NOMO-1 (cell line): ENCODE data around the gene GIGYF2.
"Not testable (repeated sequence)": the region's sequence is repeated elsewhere in the genome, so short reads cannot be mapped to it uniquely, and the experiment has no call there.

Source experiments
- DNase-seq, 2 experiments: peaks; one replicate each; lab custom pipeline; 2025; ENCODE audit not compliant: unreplicated experiment in 2 of 2; lab: John Stamatoyannopoulos, UW

GIGYF2 gene, protein sequence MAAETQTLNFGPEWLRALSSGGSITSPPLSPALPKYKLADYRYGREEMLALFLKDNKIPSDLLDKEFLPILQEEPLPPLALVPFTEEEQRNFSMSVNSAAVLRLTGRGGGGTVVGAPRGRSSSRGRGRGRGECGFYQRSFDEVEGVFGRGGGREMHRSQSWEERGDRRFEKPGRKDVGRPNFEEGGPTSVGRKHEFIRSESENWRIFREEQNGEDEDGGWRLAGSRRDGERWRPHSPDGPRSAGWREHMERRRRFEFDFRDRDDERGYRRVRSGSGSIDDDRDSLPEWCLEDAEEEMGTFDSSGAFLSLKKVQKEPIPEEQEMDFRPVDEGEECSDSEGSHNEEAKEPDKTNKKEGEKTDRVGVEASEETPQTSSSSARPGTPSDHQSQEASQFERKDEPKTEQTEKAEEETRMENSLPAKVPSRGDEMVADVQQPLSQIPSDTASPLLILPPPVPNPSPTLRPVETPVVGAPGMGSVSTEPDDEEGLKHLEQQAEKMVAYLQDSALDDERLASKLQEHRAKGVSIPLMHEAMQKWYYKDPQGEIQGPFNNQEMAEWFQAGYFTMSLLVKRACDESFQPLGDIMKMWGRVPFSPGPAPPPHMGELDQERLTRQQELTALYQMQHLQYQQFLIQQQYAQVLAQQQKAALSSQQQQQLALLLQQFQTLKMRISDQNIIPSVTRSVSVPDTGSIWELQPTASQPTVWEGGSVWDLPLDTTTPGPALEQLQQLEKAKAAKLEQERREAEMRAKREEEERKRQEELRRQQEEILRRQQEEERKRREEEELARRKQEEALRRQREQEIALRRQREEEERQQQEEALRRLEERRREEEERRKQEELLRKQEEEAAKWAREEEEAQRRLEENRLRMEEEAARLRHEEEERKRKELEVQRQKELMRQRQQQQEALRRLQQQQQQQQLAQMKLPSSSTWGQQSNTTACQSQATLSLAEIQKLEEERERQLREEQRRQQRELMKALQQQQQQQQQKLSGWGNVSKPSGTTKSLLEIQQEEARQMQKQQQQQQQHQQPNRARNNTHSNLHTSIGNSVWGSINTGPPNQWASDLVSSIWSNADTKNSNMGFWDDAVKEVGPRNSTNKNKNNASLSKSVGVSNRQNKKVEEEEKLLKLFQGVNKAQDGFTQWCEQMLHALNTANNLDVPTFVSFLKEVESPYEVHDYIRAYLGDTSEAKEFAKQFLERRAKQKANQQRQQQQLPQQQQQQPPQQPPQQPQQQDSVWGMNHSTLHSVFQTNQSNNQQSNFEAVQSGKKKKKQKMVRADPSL (N-terminal part only)

GRCh38 chr2:232697059-232697806 lies at the start of gene GIGYF2:
Gene GIGYF2, plus strand, starts transcription at chr2:232697331. Its CDS starts 37,867 bp downstream, at chr2:232735198.
- peak; percentile 81 to 97 for DNase-seq

DNA sequence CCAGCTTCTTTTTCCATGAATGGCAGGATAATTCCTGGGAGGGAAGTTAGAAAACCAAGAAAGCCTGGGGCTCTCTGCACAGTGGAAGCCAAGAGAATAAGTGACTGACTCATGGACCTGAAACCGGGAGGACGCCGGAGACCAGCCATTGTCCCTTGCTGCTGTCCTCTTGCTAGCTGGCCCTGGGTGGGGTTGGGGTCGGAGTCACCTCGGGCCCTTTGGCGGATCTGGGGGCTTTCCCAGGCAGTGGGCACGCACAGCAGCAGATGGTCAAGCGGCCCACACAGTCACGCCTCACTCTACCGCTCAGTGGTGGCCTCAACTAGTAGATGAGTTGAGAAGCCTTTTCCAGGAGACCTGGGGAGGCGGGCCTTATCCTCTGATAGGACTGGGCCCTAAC lies 48.1 kb upstream of the GIGYF2 start:
- no peak for DNase-seq

DNA sequence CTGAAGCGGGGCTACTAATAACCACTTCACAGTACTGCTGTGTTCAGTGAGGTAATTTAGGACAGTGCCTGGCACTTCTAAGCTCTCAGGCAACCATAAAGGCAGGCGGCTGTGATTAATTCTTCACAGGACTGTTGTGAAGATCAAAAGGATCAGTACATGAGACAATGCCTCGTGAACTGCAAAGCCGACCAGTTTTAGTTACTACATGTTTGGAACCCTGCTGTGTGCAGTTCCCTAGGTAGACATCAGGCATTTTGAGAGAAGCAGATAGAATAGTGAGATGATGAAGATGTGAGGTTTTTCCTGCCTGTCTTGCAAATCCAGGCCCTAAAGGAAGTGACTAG lies 44.7 kb upstream of the GIGYF2 start:
- no peak for DNase-seq

DNA sequence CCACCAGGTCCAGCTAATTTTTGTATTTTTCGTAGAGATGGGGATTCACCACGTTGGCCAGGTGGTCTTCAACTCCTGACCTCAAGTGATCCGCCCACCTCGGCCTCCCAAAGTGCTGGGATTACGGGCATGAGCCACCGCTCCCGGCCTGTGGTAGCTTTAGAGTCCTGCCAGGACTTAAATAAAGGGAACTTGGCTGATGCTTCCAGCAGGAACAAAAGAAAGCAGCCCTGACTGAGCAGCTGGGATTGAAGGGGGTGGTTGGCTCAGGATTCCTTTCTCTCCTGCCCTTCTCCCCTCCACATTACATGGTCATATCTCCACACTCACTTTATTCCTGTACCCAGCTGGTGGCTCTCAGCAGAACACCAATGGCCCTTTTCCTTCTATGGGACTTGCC lies 43.7 kb upstream of the GIGYF2 start:
- DNase-seq = no peak

- DNase-seq = no peak
Observed at GRCh38 chr2:232655392-232655791, 41.7 kb upstream of the GIGYF2 start.

DNA sequence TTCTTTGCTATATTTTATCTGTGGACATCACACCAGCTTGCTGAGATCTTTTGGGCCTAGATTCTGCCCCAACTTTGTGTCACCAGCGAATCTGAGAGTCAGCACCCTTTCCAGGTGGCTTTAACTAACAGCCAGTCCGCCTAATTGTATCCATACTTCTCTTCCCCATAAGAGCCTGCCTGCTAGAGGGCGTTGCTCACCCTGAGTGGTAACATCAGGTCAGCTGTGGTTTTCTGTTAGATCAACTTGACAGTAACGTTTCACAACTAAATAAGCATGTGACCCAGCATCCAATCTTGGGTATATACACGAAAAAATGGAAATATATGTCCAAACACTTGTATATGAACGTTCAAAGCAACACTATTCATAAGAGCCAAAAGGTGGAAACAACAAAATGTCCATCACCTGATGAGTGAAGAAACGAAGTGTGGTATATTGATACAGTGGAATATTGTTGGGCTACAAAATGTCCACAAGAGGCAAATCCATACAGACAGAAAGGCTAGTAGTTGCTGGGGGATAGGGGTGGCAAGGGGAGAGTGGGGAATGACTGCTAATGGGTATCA lies 38.8 kb upstream of the GIGYF2 start:
- DNase-seq = peak; percentile 53 to 84

- DNase-seq = no peak
Observed at GRCh38 chr2:232659359-232659758, 37.8 kb upstream of the GIGYF2 start.

DNA sequence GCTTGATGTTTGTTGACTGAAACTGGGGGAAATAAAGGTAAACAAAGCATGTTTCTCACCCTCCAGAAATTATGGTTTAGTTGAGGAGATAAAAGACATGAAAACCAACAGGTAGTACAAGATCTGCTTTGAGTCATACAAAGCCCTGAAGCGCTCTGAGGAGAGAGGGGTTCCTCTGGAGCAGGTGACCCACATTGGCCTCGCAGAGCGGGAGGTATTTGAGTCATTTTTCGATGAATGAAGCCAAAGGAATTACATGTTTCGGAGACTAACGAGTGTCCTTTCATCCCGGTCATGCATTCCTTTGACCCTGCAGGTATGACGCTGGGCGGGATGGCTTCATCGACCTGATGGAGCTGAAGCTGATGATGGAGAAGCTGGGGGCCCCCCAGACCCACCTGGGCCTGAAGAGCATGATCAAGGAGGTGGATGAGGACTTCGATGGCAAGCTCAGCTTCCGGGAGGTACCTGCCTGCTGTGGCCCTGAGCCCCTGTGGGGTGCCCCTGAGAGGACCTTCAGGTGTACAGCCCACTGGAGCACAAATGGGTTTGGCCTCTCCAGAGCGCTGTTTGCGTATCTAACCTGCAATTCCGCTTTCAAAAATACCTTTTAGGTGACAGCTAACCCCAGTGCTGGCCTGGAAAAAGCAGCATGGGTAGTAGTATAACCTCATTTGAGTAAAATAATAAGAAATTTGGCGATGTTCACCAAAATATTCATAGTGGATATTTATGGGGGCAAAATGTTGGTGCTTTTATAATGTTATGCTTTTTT lies 34.5 kb upstream of the GIGYF2 start:
- DNase-seq = no peak

DNA sequence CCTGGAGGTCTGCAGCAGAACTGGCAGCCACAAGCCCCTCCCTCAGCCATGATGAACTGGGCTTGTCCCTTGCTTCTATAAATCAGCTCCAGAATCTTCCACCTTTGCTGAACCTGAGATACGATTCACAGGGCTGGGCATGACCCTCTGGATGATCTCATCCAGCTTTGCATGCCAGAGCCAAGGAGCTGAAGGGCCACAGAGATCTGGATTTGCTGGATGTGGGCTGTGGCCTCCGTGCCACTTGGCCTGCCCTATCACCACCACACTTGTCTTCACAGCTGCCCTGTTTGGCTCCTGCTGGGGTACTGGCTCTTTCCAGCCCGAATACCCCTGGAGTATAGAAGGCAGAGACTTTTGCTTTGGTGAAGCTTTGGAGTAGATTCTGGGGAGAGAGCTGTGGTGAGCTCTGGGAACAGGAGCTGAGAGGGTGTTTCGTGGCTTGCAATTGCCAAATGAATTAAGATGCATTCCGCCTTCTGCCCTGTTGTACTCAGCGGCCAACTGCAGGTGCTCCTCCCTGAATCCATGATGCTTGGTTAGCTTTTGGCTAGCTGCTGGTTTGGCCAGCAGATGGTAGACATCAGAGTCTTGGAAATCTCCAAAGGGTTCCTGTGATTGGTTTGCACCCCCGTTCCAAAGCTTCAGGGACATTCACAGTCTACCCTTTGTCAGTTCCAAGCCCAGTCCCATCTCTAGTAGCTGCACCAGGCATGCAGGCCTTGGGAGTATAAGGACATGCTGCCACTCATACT lies 30.9 kb upstream of the GIGYF2 start:
- no peak for DNase-seq

- no peak for DNase-seq
Observed at GRCh38 chr2:232667989-232668583, 29.0 kb upstream of the GIGYF2 start.

DNA sequence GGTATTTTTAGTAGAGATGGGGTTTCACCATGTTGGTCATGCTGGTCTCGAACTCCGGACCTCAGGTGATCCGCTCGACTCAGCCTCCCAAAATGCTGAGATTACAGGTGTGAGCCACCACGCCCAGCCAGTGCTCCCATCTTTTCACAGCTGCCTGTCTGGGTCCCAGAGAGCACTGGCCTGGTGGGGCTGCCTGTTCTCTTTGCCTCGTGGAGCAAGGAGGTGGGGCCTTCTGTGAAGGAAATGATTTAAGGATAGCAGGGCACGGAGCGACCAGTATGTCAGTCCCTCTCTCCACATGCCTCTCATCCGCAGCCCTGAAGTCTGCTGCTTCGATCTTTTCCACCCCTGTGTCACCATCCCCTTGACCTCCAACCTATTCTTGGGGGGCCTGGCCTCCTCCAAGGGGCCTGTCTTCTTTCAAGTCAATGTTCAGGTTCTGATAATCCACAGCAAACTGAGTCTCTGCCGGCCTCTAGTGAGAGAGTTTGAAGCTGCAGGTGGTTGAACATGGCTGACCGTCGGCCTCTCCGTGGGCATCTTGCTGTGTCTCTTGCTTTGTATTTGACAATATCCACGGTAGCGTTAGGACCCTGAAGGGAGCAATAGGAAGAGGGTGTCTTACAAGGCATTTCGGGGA lies 28.2 kb upstream of the GIGYF2 start:
- DNase-seq = no peak

DNA sequence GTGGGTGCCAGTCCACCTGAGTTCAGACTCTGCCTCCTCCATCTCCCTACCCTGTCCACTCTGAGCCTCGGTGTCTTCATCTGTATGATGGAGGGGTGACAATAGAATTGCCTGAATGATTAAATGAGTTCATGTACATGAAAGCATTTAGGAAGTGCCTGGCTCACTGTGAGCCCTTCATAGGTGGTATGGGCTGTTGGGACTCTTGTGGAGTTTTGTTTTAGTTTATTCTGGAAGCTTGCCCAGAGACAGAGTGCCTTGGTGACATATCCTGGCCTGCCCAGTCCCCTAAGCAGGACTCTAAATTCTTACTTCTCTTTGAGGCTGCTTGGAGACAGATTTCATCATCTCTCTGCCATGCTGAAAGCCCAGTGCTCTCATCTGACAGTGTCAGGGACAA lies 24.5 kb upstream of the GIGYF2 start:
- DNase-seq = no peak

DNA sequence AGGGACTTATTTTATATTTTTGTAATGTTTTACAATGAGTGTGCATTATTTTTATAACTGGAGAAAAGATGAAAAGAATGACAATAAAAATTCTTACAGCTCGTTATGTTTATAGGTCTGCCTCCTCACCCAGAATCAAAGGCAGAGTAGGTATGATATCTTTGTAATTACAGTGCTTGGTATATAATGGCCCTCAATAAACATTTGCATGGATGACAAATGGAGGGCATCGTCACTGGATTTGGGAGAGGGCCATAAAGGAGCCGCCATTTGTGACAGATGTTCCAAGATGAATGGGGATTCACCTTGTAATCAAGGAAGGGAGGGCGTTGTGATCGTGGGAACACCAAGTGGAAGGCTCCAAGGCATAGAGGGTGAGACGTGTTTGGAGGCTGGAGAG lies 22.6 kb upstream of the GIGYF2 start:
- DNase-seq = no peak

DNA sequence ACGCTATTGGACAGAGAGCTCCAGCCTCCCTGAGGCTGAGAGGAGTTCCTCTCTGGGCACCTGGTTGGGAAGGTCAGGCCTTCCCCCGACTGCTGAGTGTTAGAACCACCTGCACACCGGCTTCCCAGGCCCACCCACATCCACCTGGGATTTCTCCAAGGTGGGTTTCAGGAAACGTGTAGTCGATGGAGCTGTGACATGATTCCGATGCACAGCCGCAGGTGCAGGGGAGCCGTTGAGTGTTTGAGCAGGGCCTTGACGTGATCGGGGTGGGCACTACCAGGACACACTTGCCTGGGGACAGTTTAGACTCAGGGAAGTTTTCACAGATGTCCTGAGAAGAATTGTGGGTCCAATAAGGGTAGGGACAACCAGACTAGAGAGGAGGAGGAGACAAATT lies 21.8 kb upstream of the GIGYF2 start:
- DNase-seq = no peak

GRCh38 chr2:232680006-232680405 lies 17.1 kb upstream of the GIGYF2 start:
- no peak for DNase-seq

DNA sequence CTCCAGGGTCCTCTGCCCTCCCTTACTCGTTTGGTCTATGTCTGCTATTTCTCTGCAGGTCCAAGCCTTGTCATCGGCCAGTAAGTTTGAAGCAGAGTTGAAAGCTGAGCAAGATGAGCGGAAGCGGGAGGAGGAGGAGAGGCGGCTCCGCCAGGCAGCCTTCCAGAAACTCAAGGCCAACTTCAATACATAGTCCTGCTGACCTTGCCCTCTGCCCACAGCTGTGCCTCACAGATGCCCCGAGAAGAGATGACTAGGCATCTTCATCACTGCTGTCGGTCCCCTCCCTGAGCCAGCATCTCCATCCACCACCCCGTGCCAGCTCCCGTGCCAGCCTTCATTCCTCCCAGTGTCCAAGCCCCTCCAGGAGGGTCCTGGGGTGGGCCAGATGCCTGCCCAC lies 15.6 kb upstream of the GIGYF2 start:
- no peak for DNase-seq

- no peak for DNase-seq
Observed at GRCh38 chr2:232683368-232683767, 13.8 kb upstream of the GIGYF2 start.

GRCh38 chr2:232685391-232685790 lies 11.7 kb upstream of the GIGYF2 start:
- not testable (repeated sequence) for DNase-seq
